SU-DHL-6 (cell line): ENCODE data around the gene SVOPL.

Experiments
- H2AFZ ChIP-seq: fragments of 200-600 bp; sonication (generic); 2 replicates; pipeline ENCODE4 v1.6.1; 2014; ENCODE audit warnings: low read depth, mild to moderate bottlenecking, moderate library complexity, mixed read lengths, antibody characterized with exemption, low read length; ENCODE audit not compliant: severe bottlenecking
- H3F3A ChIP-seq: fragments of 200-600 bp; shearing (Covaris generic); 2 replicates; pipeline ENCODE4 v1.6.0; 2016; ENCODE audit warnings: antibody characterized with exemption, mild to moderate bottlenecking; ENCODE audit not compliant: insufficient read depth
- H3K27ac ChIP-seq: fragments of 200-600 bp; sonication (generic); 2 replicates; pipeline ENCODE4 v1.5.1; 2016; ENCODE audit warnings: low read depth, mild to moderate bottlenecking, low read length, moderate library complexity, mixed read lengths
- H3K27me3 ChIP-seq: fragments of 200-600 bp; sonication (generic), shearing (Covaris generic); 2 replicates; pipeline ENCODE4 v1.6.0; 2014; ENCODE audit warnings: mild to moderate bottlenecking, low read length
- H3K36me3 ChIP-seq: fragments of 200-600 bp; sonication (generic); 2 replicates; pipeline ENCODE4 v1.6.1; 2014; ENCODE audit warnings: mild to moderate bottlenecking, low read length, mixed read lengths
- H3K4me2 ChIP-seq: fragments of 300-600, 200-600 bp; shearing (Covaris generic), sonication (generic); 2 replicates; pipeline ENCODE4 v1.6.0; 2014; ENCODE audit warnings: low read length, low read depth, mild to moderate bottlenecking; ENCODE audit not compliant: poor library complexity, severe bottlenecking
- H3K4me3 ChIP-seq: fragments of 200-600 bp; sonication (generic); 2 replicates; pipeline ENCODE4 v1.5.1; 2014; ENCODE audit warnings: antibody characterized with exemption, low read length, mild to moderate bottlenecking, mixed read lengths; ENCODE audit not compliant: insufficient read depth, poor library complexity, severe bottlenecking
- H3K79me2 ChIP-seq: fragments of 200-600 bp; sonication (generic); 2 replicates; pipeline ENCODE4 v1.6.1; 2014; ENCODE audit warnings: mild to moderate bottlenecking, low read length, moderate library complexity; ENCODE audit not compliant: insufficient read depth
- H3K9ac ChIP-seq: fragments of 200-600 bp; sonication (generic); 2 replicates; pipeline ENCODE4 v1.7.0; 2014; ENCODE audit warnings: mild to moderate bottlenecking, low read length
- H3K9me2 ChIP-seq: fragments of 200-600 bp; sonication (generic); replicated peaks from 2 replicates; pipeline ENCODE4 v1.6.1; 2014; ENCODE audit warnings: low read length; ENCODE audit not compliant: insufficient read depth
- H3K9me3 ChIP-seq: fragments of 200-600 bp; sonication (generic); 2 replicates; pipeline ENCODE4 v1.6.1; 2014; ENCODE audit warnings: low read length, mixed read lengths; ENCODE audit not compliant: insufficient read depth
- H4K20me1 ChIP-seq: fragments of 200-600 bp; sonication (generic); 2 replicates; pipeline ENCODE4 v1.6.1; 2014; ENCODE audit warnings: low read depth, mild to moderate bottlenecking, antibody characterized with exemption, low read length, moderate library complexity, mixed read lengths
- EZH2phosphoT487 ChIP-seq: fragments of 200-600 bp; sonication (generic), shearing (Covaris generic); conservative IDR thresholded peaks from 2 replicates; pipeline ENCODE4 v1.6.1; 2018; ENCODE audit warnings: mild to moderate bottlenecking, antibody characterized with exemption, low read length, moderate library complexity, mixed read lengths
- TF ChIP-seq, protein P1 (sequence below): fragments of 200-600 bp; sonication (generic); IDR thresholded peaks from one replicate; pipeline ENCODE4 v1.5.1; 2017; ENCODE audit warnings: antibody characterized with exemption, mild to moderate bottlenecking, low read length, moderate library complexity; ENCODE audit not compliant: insufficient read depth, poor library complexity, severe bottlenecking

The SVOPL gene

DNA sequence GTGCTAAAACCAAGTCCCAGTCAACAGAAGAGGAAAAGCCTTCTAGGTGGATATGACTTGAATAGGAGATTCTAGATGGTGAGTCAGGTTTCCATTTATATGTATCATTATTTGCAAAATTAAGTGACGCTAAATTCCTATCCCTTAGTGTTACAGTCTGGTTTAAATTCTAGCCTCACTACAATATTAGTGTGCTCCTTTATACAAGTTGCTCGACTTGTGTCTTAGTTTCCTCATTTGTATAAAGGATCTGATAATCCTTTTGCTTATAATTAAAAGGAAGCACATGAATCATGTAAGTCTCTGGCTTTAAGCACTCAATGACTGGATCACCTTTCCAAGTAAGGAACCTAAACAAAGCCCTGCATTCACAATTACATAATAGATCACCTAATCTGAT, 105.7 kb downstream of the SVOPL start:
- Histone ChIP-seq H3K4me3 (no peak overlapping the region), H3K27me3 (no peaks in the 10 kb centered on the region), H3K36me3 (no peaks in the 10 kb centered on the region), H4K20me1 (no peaks in the 10 kb centered on the region), H3K9me3 (no peaks in the 10 kb centered on the region), H2AFZ (no peak overlapping the region), H3K4me2 (no peak overlapping the region), H3F3A (no peaks in the 10 kb centered on the region), H3K9ac (no peak overlapping the region), H3K79me2 (no peaks in the 10 kb centered on the region), H3K9me2 (no peaks in the 10 kb centered on the region), H3K27ac (no peak overlapping the region)
- TF ChIP-seq, protein P1, sequence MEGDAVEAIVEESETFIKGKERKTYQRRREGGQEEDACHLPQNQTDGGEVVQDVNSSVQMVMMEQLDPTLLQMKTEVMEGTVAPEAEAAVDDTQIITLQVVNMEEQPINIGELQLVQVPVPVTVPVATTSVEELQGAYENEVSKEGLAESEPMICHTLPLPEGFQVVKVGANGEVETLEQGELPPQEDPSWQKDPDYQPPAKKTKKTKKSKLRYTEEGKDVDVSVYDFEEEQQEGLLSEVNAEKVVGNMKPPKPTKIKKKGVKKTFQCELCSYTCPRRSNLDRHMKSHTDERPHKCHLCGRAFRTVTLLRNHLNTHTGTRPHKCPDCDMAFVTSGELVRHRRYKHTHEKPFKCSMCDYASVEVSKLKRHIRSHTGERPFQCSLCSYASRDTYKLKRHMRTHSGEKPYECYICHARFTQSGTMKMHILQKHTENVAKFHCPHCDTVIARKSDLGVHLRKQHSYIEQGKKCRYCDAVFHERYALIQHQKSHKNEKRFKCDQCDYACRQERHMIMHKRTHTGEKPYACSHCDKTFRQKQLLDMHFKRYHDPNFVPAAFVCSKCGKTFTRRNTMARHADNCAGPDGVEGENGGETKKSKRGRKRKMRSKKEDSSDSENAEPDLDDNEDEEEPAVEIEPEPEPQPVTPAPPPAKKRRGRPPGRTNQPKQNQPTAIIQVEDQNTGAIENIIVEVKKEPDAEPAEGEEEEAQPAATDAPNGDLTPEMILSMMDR = no peak
- TF ChIP-seq EZH2phosphoT487 = no peak

DNA sequence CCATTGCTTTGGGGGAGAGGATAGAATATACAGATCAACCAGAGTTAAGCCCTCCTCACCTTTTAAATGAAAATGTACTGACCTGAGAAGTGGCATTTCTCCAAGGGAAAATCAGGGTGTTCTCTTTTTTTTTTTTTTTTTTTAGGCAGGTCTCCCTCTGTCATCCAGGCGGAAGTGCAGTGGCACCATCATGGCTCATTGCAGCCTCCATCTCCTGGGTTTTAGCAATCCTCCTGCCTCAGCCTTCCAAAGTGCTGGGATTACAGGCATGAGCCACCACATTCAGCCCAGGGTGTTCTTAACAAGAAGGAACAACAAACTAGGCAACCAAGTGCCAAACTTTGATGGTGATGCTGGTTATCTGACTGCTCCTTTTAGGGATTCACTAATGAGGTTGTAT, 111.0 kb downstream of the SVOPL start:
- no peak overlapping the region for H3K9ac ChIP-seq
- no peak overlapping the region for H3K4me3 ChIP-seq
- no peak overlapping the region for H3K4me2 ChIP-seq
- H3K27ac ChIP-seq = no peak overlapping the region
- H2AFZ ChIP-seq = no peak overlapping the region
- H3K27me3 ChIP-seq = no peaks in the 10 kb centered on the region
- no peak for TF ChIP-seq EZH2phosphoT487
- TF ChIP-seq, protein P1 = no peak
- H3F3A ChIP-seq = no peaks in the 10 kb centered on the region
- H3K9me3 ChIP-seq = no peaks in the 10 kb centered on the region
- H4K20me1 ChIP-seq = no peaks in the 10 kb centered on the region
- H3K9me2 ChIP-seq = no peaks in the 10 kb centered on the region
- H3K79me2 ChIP-seq = no peaks in the 10 kb centered on the region
- peaks cover 3% of the 10 kb centered on the region; the same call in 1 of the 2 replicates for H3K36me3 ChIP-seq

DNA sequence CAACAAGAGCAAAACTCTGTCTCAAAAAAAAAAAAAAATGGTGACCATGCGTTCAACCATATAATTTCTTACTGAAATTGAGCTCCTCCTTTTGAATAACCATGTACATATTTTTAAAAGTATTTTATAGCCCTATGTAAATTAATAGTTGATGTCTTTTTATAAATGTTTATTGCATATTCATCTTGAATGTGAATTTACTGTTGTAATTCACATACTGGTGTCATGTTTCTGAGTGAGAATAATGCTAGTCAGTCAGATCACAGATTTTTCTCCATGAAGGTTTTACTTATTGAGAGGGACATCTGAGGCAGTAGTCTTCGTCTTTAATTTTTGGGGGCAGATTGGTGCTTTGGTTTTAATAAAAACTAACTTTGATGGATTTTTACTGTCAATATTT, 112.2 kb downstream of the SVOPL start:
- H3K9ac ChIP-seq = no peak overlapping the region
- no peak for TF ChIP-seq EZH2phosphoT487
- TF ChIP-seq, protein P1 = no peak
- no peak overlapping the region for H3K27ac ChIP-seq
- no peak overlapping the region for H3K4me3 ChIP-seq
- peaks cover 12% of the 10 kb centered on the region; the same call in 1 of the 2 replicates for H3K36me3 ChIP-seq
- no peaks in the 10 kb centered on the region for H3K27me3 ChIP-seq
- H3K9me2 ChIP-seq = no peaks in the 10 kb centered on the region
- no peaks in the 10 kb centered on the region for H4K20me1 ChIP-seq
- H3K4me2 ChIP-seq = no peak overlapping the region
- H2AFZ ChIP-seq = no peak overlapping the region
- no peaks in the 10 kb centered on the region for H3F3A ChIP-seq
- H3K79me2 ChIP-seq = no peaks in the 10 kb centered on the region
- H3K9me3 ChIP-seq = no peaks in the 10 kb centered on the region

DNA sequence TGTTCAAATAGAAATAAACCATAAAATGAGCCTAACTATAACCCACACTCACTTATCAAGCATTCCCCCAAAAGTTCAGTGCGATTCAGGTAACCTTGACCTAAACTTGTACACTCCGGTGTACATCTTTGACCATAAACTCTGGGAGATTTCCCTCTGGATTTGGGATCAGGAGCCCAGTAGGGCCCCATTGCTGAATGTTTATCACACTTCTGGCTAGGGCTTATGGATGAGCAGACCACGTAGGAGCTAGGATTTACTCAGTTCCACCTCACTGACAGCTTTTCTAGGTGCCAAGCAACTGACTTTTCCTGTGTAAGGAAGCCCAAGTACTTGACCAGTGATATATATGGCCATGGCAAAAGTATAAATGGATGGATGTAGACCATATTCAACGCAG, 113.7 kb downstream of the SVOPL start:
- no peak overlapping the region for H3K4me3 ChIP-seq
- no peak overlapping the region for H2AFZ ChIP-seq
- peaks cover 12% of the 10 kb centered on the region; the same call in 1 of the 2 replicates for H3K36me3 ChIP-seq
- no peak overlapping the region for H3K27ac ChIP-seq
- H3K79me2 ChIP-seq = no peaks in the 10 kb centered on the region
- H3K9me3 ChIP-seq = no peaks in the 10 kb centered on the region
- H3K9ac ChIP-seq = no peak overlapping the region
- H3K9me2 ChIP-seq = no peaks in the 10 kb centered on the region
- no peak for TF ChIP-seq EZH2phosphoT487
- TF ChIP-seq, protein P1 = no peak
- H4K20me1 ChIP-seq = no peaks in the 10 kb centered on the region
- no peaks in the 10 kb centered on the region for H3K27me3 ChIP-seq
- no peaks in the 10 kb centered on the region for H3F3A ChIP-seq
- no peak overlapping the region for H3K4me2 ChIP-seq
